A549 (cell line): ENCODE data around the gene CRNKL1.
A peak's percentile ranks its signal among the peaks of the same experiment; 100 is the strongest.

ENCODE experiments used
- CEBPB ChIP-seq, 2 experiments: fragments of >200 bp in 1 of 2; sonication (Bioruptor Twin) in 1 of 2; formaldehyde crosslinking in 1 of 2; IDR thresholded peaks; 2 replicates each; pipeline ENCODE4 v1.6.1; 2012 to 2016
- CHD4 ChIP-seq: fragments of 200-600 bp; sonication (generic); IDR thresholded peaks from 2 replicates; pipeline ENCODE4 v1.6.1; 2016; ENCODE audit warnings: antibody characterized with exemption, mild to moderate bottlenecking, borderline replicate concordance
- EP300 ChIP-seq, 2 experiments: fragments of >200 bp; sonication (Bioruptor Twin); formaldehyde crosslinking; IDR thresholded peaks; 2 replicates in 1 of 2; 3 replicates in 1 of 2; pipeline ENCODE4 v1.6.1; 2016 to 2017
- ESRRA ChIP-seq: fragments of 150-350 bp; IDR thresholded peaks from 2 replicates; pipeline ENCODE4 v1.6.1; 2014; ENCODE audit warnings: mild to moderate bottlenecking, low read length, borderline replicate concordance
- FOSL2 ChIP-seq, 2 experiments: fragments of 450-650 bp in 1 of 2; fragments of >200 bp in 1 of 2; sonication (Bioruptor Twin) in 1 of 2; formaldehyde crosslinking; IDR thresholded peaks; 2 replicates each; pipeline versions ENCODE4 v1.5.0 to v1.6.1; 2016 to 2020; ENCODE audit warnings: mild to moderate bottlenecking in 1 of 2, moderate library complexity in 1 of 2
- MAFK ChIP-seq: fragments of 450-650 bp; IDR thresholded peaks from 2 replicates; pipeline ENCODE4 v1.6.1; 2014; ENCODE audit not compliant: partially characterized antibody
- NR3C1 ChIP-seq: fragments of >200 bp; sonication (Bioruptor Twin); formaldehyde crosslinking; IDR thresholded peaks from 3 replicates; pipeline ENCODE4 v1.6.1; 2017
- PHF8 ChIP-seq: fragments of 200-600 bp; sonication (generic); IDR thresholded peaks from 2 replicates; pipeline ENCODE4 v1.6.1; 2016; ENCODE audit warnings: low read depth, mild to moderate bottlenecking, antibody characterized with exemption, moderate library complexity, borderline replicate concordance
- POLR2A ChIP-seq: IDR thresholded peaks from 2 replicates; pipeline ENCODE4 v1.6.1; 2012; ENCODE audit warnings: mild to moderate bottlenecking, low read length
- RAD21 ChIP-seq, 2 experiments: fragments of >200 bp in 1 of 2; sonication (Bioruptor Twin) in 1 of 2; formaldehyde crosslinking in 1 of 2; IDR thresholded peaks in 1 of 2; conservative IDR thresholded peaks in 1 of 2; 2 replicates in 1 of 2; 3 replicates in 1 of 2; pipeline ENCODE4 v1.6.1; 2012 to 2018; ENCODE audit warnings: inconsistent platforms in 1 of 2
- SMC3 ChIP-seq: fragments of >200 bp; sonication (Bioruptor Twin); formaldehyde crosslinking; IDR thresholded peaks from 3 replicates; pipeline ENCODE4 v1.6.1; 2018; ENCODE audit warnings: inconsistent platforms
- TF ChIP-seq, protein P1 (sequence below): fragments of >200 bp; sonication (Bioruptor Twin); formaldehyde crosslinking; IDR thresholded peaks from 3 replicates; pipeline ENCODE4 v1.5.1; 2016
- TF ChIP-seq, protein P2 (sequence below): IDR thresholded peaks from 2 replicates; pipeline ENCODE4 v1.6.1; 2012

- TF ChIP-seq POLR2A (no peak), SMC3 (no peak), MAFK (no peak), RAD21 (conservative IDR thresholded peaks at IDR 0.05 in 1 of 2, IDR thresholded peaks at IDR 0.05 in 1 of 2) (no peak), CHD4 (no peak), NR3C1 (no peak), PHF8 (peak; percentile 25; the same call in 1 of the 2 replicates), CEBPB (IDR thresholded peaks at IDR 0.05) (no peak), FOSL2 (IDR thresholded peaks at IDR 0.05) (no peak), FOSL2 (CRISPR knock-in tag; IDR thresholded peaks at IDR 0.05) (no peak), EP300 (IDR thresholded peaks at IDR 0.05) (no peak), ESRRA (no peak)
- TF ChIP-seq, protein P1, sequence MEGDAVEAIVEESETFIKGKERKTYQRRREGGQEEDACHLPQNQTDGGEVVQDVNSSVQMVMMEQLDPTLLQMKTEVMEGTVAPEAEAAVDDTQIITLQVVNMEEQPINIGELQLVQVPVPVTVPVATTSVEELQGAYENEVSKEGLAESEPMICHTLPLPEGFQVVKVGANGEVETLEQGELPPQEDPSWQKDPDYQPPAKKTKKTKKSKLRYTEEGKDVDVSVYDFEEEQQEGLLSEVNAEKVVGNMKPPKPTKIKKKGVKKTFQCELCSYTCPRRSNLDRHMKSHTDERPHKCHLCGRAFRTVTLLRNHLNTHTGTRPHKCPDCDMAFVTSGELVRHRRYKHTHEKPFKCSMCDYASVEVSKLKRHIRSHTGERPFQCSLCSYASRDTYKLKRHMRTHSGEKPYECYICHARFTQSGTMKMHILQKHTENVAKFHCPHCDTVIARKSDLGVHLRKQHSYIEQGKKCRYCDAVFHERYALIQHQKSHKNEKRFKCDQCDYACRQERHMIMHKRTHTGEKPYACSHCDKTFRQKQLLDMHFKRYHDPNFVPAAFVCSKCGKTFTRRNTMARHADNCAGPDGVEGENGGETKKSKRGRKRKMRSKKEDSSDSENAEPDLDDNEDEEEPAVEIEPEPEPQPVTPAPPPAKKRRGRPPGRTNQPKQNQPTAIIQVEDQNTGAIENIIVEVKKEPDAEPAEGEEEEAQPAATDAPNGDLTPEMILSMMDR, result no peak
- TF ChIP-seq, protein P2, sequence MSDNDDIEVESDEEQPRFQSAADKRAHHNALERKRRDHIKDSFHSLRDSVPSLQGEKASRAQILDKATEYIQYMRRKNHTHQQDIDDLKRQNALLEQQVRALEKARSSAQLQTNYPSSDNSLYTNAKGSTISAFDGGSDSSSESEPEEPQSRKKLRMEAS, result no peak
Observed at GRCh38 chr20:20017844-20018185, 34.5 kb downstream of the CRNKL1 start.
